ENCODE data around the gene KCNT1. TPM values are rescaled to one million over a fixed set of nuclear protein-coding genes. Genes with fewer than 3 reads are reported as not detected.

Gene KCNT1
- total RNA-seq, 1 experiment from 2014 or later, result 0.17 TPM

DNA sequence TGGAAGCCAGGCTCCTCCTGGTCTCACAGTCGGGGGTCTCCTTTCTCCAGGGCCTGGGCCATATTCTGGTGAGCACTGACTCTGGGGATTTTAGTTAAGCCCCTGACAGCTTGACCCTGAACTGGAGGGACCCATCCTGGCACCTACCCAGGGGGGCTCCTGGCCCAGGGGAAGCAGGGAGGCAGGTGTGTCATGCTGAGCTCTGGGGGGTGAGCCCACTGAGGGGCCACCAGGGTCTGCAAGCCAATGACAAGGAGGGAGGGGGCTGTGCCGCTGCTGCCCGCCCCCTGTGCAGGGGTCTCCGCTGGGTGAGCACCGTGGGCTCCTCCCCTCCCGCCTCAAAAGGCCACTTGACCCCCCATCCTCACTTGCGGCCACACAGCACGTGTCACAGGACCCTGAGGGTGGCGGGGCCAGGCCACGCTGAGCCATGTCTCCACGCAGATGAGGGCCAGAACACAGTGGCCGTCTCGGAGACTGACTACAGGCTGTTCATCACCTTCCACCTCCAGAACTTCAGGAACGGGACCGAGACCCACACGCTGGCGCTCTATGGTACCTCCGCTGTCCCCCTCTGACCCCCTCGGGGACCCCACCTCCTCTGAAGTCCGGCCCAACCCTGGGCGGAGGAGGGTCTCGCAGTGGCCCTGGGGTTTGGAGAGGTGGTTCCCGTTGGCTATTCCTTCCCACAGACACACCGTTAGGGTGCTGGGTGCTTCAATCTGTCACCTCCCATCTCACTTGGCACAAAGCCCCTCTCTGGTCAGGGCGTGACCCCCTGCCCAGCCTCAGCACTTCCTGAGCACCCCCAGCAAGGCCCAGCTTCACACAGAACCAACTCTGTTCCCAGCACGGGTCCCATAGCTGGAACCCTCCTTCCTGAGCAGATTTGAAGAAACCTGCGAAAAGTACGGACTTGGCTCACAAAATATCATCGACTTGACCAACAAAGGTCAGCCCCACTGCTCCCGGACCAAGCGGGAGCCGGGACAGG lies 36.9 kb upstream of the KCNT1 start:
- Histone ChIP-seq H3K4me1 (ENCODE audit: control insufficient read depth in 1 of 2, insufficient read depth in 2 of 2, low read length in 2 of 2) (no peaks in the 10 kb centered on the region), H3K9ac (ENCODE audit: low read length) (no peak overlapping the region), H4K20me1 (ENCODE audit: insufficient read depth) (no peaks in the 10 kb centered on the region), H3K36me3 (ENCODE audit: control insufficient read depth in 1 of 2, insufficient read depth in 2 of 2, low read length in 2 of 2) (no peaks in the 10 kb centered on the region), H3K27ac (ENCODE audit: low read depth, low read length) (no peak overlapping the region), H3K27me3 (ENCODE audit: insufficient read depth, low read length) (peaks cover 6% of the 10 kb centered on the region; the same call in 1 of the 2 replicates), H3K79me2 (ENCODE audit: insufficient read depth, low read length) (no peaks in the 10 kb centered on the region), H3K9me2 (ENCODE audit: insufficient read depth) (no peaks in the 10 kb centered on the region), H3K4me3 (replicated peaks in 1 of 2; ENCODE audit: low read depth in 1 of 2, low read length in 2 of 2) (no peak overlapping the region), H3K9me3 (ENCODE audit: control insufficient read depth in 1 of 2, insufficient read depth in 1 of 2, low read depth in 1 of 2, low read length in 2 of 2) (no peaks in the 10 kb centered on the region), H2AFZ (ENCODE audit: low read depth, low read length, poor library complexity, severe bottlenecking) (no peak overlapping the region), H3K4me2 (ENCODE audit: low read length) (no peak overlapping the region)
- BruUV-seq (replicated peaks), result no TSS peak
- TF ChIP-seq ZNF274 (IDR thresholded peaks at IDR 0.05; ENCODE audit: low read depth, low read length) (no peak), CBX3 (IDR thresholded peaks at IDR 0.05; ENCODE audit: low read depth) (no peak), SRF (IDR thresholded peaks at IDR 0.05; ENCODE audit: low read depth) (no peak), POLR2A (IDR thresholded peaks at IDR 0.05; ENCODE audit: borderline replicate concordance, extremely low read depth, insufficient read depth, insufficient read length) (no peak), SIN3A (IDR thresholded peaks at IDR 0.05; ENCODE audit: low read depth) (no peak), RAD21 (IDR thresholded peaks at IDR 0.05; ENCODE audit: low read depth) (no peak), FOSL1 (IDR thresholded peaks at IDR 0.05; ENCODE audit: low read depth) (no peak)
- TF ChIP-seq, protein P1, sequence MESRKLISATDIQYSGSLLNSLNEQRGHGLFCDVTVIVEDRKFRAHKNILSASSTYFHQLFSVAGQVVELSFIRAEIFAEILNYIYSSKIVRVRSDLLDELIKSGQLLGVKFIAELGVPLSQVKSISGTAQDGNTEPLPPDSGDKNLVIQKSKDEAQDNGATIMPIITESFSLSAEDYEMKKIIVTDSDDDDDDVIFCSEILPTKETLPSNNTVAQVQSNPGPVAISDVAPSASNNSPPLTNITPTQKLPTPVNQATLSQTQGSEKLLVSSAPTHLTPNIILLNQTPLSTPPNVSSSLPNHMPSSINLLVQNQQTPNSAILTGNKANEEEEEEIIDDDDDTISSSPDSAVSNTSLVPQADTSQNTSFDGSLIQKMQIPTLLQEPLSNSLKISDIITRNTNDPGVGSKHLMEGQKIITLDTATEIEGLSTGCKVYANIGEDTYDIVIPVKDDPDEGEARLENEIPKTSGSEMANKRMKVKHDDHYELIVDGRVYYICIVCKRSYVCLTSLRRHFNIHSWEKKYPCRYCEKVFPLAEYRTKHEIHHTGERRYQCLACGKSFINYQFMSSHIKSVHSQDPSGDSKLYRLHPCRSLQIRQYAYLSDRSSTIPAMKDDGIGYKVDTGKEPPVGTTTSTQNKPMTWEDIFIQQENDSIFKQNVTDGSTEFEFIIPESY (IDR thresholded peaks at IDR 0.05; ENCODE audit: extremely low read depth, insufficient replicate concordance, low read length), result no peak
- DNase-seq (ENCODE audit: low read depth, low spot score) (no peak), ATAC-seq (no peak)
- intact Hi-C loops (cut with micrococcal nuclease), result no loop called here
- CTCF ChIA-PET, result no interaction called here
- RAD21 ChIA-PET (ENCODE audit: low non-redundant PET in 1 of 2, low total read pairs in 2 of 2, uncharacterized antibody in 2 of 2, unreplicated experiment in 2 of 2), result no interaction called here
- POLR2A ChIA-PET, result no interaction called here

Measured in HCT116 (cell line).